ENCODE results near the gene SLC48A1.

The SLC48A1 gene

DNA sequence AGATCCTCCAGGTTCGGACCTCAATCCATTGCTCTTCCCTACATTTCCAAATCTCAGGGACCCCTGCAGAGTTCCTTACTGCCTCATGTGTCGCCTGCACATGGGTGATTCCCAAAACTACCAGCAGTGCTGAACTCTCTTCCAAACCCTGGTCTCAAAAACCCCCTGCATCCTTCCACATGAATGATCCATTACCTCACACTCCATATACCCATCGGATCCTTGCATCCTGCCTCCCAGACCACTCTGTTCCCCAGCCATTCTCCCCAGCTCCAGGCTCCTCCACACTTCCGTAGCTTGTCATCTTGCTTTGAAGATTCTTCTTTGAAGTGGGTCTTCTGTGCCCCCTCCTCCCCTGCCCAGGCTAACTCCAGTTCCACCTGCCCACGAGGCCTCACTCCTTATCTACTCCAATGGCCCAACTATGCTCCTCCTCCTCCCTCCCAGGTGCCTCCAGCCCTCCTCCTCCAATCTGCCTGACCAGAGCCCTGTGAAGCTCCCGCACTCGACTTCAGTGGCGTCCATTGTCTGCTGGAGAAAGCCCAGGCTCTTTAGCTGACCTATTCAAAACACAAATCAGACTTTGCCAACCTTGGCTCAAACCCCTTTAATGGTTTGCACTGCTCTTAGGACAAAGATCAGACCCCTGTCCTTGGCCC is 28.1 kb upstream of the SLC48A1 start:
- no peak for DNase-seq

DNA sequence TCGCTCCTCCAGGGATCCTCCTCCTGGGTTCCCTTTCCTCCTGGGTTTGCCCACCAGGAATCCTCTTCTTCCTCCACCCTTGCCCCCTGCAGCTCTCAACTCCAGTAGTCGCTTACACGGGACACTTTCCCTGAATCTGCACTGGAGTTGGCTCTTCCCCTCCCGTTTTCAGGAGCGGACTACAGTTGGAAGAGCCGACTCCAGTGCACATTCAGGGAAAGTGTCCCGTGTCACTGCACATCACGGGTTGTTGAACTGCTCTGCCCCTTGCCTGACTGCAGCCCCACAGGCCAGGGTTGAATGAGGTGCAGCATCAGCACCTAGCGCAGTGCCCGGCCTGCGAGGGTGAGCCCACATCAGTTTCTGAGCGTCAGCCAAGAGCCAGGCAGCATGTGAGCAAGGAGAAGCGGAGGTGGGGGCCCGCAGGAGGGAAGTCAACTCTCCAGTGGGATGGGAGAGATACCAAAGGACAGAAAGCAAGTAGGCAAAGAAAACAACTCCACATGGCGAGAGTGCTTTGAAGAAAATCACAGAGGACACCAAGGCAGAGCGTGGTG is 27.5 kb upstream of the SLC48A1 start:
- DNase-seq: no peak

DNA sequence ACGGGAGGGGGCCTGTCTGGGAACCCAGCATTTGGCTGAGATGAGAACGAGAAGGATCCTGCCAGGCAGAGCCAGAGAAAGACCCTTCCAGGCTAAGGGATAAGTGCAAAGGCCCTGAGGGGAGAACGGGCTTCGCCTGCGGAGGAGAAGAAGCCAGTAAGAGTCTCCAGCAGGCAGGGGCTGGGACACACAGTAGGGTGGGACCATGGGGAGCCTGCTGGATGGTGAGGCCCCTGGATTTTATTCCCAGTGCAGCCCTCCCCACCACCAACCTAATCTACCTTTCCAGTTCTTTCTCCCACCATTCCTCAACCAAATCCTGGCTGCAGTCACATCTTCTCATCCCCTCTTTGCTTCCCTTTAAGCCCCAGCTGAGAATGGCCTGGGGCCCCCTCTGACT is 27.0 kb upstream of the SLC48A1 start:
- DNase-seq: no peak

DNA sequence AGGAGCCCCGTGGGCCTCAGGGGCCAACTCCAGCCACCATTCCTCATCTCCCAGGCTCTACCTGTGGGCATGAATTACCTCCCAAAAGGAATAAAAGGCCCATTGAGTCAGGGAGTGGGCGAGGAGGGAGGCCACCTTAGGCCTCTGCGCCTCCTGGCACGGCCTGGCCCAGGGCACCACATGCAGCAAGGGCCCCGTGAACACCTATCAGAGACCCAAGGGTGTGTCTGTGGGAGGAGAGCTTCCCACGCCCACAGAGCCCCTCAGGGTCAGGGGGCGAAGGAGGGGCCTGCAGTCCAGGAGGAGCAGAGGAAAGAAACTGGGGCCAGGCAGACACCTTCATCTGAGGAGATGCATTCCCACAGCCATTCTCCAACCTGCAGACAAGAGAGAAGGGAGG is 26.5 kb upstream of the SLC48A1 start:
- DNase-seq: no peak

DNA sequence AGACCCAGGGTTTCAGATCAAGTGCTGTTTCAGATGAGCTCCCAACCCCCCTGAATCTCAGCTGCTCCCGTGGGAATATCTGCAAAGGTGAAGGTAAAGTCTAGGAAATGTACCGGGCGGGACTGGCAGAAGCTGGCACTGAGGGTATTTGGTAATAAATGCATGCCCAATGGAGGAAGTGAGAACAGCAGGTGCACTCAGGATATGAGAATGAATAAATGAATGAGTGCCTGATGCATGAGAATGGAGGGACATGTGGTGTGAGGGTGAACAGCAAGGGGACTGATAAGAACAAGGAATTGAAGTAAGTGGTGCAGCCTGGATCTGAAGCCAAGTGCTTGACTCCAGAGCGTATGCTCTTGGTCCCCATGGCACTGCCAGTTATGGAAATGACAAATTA is 25.9 kb upstream of the SLC48A1 start:
- no peak for DNase-seq

DNA sequence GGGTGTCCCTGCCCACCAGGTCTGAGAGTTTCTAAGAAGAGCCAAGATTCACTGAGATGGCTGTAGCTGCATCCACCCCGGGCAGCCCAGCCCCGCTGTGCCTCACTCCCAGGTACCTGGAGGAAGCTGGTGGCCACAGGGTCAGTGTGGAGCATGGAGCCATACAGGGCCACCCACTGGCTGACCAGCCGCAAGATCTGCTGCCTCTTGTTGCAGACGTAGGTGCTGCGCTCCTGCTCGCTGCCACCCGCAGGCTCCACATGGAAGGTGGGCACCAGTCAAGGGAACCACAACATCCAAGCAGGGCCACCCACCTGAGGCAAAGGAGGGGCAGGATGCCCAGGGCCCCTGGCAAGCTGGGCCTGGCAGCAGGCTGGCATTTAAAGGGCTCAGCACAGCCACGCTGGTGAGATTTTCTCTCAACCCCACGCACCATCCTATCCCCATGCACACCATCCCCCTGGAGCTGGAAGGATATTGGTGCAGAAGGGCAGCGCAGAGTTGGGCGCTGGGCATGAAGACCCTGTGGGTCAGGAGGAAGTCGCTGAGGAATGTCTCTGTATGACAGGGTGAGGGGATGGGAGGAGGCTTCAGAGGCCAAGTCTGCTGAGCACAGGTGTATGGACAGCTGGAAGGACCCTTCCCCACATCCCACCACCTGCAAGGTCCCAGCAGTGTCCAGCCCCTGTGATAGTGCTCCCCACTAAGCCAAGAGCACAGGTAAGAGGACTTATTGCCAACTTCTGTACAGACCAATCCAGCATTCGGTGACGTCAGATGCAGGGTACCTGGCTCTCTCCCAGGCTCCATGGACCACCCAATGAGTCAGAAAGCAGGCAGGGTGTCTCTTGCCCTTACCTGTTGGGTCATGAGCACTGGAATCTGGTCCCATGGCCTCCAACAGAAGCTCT is 25.2 kb upstream of the SLC48A1 start:
- no peak for DNase-seq

DNA sequence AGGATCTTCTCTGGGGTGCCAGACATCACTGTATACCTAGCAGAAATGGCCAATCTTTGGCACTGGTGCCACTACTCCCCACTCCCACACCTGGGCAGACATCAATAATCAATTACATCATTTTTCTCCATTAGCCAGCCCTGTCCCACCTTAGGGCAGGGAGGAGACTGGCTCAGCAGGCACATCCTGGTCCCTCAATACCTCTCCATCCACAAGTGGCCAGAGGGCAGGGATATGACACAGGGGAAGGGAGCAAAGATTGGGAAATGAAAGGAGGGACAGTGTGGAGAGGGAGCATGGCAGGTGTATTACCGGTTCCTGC is 24.6 kb upstream of the SLC48A1 start:
- no peak for DNase-seq

DNA sequence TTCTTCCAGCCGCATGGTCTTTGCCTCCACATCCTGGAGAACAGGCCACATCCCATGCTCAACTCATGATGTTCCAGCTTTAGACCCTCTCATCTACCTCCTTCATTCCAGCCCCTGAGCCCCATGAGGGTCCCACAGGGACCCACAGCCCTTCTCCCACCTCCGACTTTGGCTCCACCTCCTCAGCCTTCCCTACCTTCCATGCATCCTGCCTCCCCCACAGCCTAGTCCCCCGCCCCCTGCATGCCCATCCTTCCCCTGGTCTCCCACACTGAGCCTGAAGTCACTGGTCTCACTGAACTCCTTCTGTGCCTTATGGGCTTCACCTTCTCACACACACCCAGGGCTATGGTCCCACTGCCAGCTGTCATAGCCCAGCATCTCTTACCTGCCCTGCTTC is 24.1 kb upstream of the SLC48A1 start:
- no peak for DNase-seq

DNA sequence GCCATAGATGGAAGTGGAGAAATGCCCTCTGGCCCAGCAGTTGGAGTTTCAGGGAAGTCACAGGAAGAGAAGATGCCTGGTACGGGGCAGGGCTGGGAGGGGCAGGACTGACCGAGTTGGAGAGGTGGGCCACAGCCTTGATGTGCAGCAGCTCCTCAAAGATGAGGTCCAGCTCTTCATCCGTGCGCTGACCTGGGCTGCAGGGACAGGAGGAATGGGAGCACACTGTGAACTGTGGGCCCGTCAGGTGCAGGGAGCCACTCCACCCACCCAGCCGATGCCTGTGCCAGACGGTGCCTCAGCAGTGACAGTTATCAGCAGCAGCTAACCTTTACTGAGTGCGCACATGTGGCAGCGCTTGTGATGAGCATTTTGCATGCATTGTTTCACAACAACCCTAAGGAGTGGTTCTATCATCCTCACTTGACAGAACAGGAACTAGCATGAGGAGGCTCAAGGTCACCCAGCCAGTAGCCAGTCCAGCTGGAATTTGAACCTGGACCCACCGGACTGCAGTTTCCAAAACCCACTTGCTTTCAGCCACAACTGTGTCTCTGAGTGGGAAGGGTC is 22.7 kb upstream of the SLC48A1 start:
- DNase-seq: no peak

DNA sequence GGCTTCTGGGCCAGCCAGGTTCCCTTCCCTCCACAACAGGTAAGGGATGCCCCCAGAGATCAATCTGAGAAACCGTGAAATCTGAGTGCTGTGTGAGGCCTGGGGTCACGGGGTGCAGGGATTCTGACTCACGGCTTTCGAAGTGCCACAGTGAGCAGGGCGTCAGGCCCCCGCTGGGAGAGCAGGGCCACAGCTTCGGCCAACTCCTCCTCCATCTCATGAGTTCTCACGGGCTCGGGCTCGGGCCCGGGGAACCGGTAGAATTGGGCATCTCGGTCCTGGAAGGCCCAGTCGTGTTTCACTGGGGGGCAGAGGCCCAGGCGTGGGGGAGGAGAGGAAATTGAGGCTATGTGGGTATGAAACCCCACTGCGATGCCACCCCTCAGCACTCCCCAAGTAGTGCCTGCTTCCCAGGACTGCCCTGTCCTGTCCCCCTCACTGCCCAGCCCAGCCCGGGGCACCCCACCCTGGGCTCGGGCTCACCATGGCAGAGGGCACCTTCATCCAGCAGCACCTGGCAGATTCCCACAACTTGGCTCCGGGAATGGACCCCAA is 22.0 kb upstream of the SLC48A1 start:
- DNase-seq: no peak

DNA sequence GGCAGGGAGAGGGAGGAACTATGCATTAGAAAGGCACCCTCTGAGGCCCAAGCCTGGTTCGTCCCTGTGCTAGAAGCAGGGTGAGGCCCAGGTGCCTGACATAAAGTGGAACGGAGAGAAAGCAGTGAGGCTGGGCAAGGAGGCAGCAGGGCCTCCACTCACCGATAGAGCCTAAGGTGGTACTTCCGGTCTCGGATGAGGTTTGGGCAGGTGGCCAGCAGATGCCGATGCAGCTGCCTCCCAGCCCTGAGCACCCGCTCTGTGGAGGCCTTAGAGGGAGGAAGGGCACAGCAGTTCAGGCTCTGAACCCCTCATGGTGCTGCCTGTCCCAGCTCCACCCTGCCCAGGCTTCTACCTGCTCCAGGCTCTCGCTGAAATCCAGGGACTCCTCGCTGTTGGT is 21.5 kb upstream of the SLC48A1 start:
- DNase-seq: no peak

DNA sequence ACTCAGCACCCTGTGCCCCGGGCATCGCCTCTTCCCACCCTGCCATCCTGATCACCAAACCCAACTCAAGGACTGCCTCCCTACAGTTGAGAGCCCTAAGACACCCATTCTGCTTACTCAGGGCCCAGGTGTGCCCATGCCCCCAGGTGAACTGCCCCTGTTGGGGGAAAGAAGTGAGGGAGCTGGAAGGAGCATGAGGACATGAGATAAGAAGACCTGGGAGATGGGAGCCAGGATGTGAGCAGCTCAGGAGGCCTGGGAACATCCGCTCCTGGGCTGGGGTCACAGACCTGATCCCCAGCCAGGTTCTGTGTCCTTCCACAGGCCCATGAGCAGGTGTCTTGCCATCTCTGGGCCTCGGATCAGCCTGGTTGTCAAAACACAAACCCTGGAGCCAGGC is 20.9 kb upstream of the SLC48A1 start:
- DNase-seq: no peak

DNA sequence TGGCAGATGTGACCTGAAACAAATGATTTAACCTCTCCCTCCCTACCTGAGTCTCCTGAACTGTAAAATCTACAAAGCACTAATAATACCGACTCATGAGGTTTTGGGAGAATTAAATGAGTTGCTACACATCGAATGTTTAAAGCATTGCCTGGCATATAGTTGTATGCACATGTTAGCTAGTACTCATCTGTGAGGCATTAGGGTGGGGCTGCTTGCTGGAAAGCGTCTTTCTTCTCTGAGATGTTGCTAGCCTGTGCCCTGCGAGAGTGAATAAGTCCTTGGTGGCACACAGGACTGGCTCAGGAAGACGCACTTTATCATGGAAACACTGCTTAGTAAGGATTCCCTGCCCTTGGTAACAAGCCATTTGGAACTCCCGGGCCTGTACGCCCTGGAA is 20.5 kb upstream of the SLC48A1 start:
- DNase-seq: no peak

DNA sequence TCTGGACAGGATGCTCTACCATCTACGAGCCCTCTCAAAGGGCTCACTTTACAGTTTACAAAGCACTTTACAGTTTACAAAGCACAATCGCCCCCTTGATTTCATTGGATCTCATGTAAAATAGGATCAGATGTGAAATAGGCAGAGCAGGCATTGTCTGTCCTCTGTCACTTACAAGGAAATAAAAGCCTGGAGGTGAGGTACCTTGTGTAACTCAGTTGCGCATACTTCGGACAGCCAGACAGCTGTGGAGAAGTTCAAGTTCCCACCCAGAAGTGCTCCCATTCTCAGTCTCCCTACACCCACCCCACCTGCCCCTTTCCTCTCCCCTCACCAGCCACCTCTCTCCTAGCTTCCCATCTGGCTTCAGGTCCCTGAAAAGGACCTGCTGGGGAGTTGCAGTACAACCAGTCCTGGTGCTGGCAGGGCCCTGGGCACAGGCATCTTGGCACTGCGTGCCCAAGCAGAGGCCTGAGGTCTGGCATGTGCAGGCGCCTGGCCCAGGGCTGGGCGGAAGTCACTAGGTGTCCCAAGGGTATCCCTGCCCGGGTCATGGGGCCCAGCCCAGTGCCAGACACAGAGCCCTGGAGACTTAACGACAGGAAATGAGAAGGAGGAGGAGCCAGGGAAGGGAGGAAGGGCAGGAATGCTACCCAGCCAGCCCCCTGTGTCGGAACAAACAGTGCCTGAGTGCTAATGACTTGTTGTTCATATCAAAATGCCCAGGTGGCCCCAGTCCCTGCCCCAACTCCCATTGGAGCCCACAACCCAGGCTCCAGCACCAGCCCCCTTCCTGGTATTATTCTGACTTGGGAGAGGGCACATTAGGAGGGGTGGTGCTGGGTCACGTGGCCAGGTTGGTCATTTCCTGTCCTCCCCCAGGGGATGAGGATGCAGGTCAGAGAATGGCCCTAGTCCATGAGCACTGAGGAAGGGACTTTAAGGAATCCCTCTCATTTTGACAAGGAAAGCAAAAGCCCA is 19.7 kb upstream of the SLC48A1 start:
- no peak for DNase-seq

DNA sequence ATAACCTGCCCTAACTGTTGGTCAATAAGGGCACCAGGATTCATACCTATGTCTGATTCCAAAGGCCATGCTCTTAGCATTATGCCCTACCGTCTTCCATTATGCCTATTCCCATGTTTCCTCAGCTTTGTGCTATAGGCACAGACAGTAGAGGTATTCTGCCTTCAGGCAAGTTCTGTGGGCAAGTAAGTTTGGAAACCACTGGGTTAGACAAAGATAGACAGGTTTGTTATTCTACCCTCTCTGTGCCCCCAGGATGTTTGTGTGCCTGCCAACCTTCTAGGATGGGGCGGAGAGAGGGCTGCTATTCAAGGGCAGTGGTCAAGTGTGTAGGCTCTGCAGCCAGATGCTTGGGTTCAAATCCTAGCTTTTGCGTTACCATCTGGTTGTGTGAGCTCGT is 18.9 kb upstream of the SLC48A1 start:
- DNase-seq: no peak

DNA sequence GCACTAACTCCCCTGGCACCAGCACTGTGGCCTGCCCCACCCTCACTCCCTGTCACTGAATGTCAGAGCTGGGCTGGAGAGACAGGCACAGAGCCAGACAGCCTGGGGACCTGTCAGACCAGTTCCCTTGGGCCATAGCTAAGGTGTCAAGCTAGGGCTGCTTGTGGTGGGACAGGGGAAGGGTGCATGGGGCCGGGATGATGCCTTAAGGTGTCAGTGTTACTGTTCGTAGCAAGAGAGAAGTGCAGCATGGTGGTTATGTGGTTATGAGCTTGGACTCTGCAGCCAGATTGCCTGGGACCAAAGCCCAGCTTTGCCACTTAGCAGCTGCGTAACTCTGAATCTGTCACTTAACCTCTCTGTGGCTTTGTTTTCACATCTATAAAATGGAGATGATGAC is 18.2 kb upstream of the SLC48A1 start:
- DNase-seq: no peak

DNA sequence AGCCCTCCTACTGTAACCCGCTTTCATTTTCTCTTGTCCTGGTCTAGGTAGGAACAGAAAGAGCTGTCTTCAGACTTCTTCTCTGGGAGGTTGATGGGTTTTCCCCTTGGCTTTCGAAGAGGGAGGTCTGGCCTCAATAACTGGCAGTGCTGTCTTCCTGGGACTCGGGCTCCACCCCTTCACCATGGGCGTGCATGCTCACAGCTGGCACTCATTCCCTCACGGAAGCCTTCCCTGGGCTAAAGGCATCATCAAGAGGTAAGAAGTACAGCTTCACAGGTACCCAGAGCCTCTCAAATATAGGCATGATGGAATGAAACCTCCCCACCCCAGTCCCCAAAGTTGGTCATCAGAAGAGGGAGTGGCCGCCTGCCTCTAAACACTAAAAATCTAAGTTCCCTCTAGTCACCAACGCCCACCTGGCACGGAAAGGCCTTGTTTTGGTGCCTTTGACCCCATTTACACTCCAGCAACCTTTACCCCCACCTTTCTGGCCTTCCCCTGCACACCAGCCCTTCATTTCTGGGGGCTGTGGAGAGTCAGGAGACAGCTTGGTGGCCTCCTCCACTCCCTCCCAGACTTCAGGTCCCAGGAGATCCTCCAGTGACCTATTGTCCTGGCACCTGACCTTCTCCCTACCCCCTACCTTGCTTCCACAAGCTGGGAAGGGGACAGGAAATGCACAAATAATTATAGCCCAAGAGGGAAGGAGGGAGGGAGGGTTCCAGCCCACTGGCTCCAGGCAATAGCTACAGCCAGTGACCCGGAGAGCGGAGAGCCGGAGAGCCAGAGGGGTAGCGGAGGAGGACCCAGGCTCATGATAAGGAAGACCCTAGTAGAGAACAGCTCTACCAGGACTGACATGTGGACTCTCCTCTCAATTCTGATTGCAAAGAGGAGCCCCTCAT is 17.1 kb upstream of the SLC48A1 start:
- no peak for DNase-seq

DNA sequence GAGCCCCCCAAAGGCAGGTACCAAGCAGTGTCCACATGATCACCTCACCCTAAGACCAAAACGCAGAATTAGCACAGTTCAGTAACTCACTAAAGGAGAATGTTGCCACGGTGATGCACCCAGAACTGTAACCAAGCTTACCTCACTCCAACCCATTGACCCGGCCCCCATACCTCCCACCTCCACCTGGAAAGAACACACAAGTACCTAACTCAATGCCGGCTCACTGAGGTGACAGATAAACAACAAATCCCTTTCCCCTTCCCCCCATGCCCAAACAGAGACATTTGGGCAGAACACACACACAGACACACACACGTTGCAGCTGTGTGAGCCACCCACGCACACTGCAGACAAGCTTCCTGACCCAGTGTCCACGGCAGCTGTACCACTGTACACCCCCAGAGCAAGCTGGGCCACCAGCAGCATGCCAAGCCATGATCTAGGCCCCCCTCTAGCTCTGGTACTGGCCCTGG is 15.6 kb upstream of the SLC48A1 start:
- no peak for DNase-seq

DNA sequence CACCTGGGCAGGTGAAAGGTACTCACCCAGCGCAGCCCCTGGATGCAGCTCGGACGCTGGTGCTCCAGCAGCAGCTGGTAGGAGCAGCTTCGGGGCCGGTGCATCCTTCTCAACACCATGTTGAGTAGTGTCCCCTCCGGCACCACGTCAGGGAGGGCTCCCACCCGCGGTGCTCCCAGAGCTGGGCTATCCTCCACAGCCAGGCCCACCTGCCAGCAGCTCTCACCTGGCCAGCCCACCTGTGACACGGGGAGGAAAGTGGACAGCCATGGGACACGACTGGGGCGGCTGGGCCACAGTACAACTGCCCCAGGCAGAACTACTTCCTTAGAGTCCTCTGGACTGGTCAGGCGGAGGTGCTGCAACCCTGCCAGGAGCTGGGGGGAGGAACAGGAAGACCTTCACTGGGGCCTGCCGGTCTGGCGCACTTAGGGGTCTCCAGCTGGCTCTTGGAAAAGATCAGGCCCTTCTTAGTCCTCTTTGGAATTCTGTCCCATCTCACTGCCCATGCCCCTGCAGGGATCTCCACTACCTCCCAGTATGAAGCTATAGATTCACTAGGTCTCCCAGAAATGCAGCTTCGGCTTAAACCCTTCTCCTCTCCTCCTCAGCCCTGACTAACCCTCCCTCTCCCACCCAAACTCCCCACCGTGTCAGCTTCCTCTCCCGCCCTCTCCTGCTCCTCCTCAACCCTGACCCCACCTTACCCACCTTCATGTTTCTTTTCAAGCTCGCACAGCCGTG is 15.0 kb upstream of the SLC48A1 start:
- no peak for DNase-seq

DNA sequence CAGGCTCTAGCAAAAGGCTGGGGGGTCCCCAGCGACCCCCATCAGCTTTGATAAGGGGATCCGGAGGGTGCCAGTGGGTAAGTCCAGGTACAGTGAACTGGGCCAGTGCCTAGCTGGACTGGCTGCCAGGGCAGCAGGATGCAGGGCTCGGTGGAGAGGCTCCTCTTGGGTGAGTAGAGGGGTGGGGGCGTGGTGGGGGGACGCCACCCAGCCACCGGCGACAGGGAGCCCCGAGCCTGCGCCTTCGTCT is 14.5 kb upstream of the SLC48A1 start:
- DNase-seq: no peak
